Thoracic aorta (tissue), 2 donors: ENCODE data around the gene CDC42BPA. TPM values are rescaled to one million over a fixed set of nuclear protein-coding genes. Genes with fewer than 3 reads are reported as not detected.

Experiments used
- ATAC-seq: fragments of 150-250 bp; one replicate; pipeline ENCODE4 v1.8.0; 2017; ENCODE audit warnings: low read depth; ENCODE audit not compliant: insufficient number of reproducible peaks, low FRiP score
- DNase-seq: peaks from one replicate; pipeline ENCODE4 v3.0.0-alpha.2; 2020; ENCODE audit warnings: low spot score
- H3K27ac ChIP-seq, 2 donors: fragments of 200-600 bp; sonication (generic); 1 replicate in 1 of 2; 2 replicates in 1 of 2; pipeline ENCODE4 v1.5.1; 2016; ENCODE audit warnings: mild to moderate bottlenecking in 2 of 2, moderate library complexity in 2 of 2
- H3K27me3 ChIP-seq: fragments of 200-600 bp; sonication (generic); replicated peaks from 2 replicates; pipeline ENCODE4 v1.6.0; 2016; ENCODE audit warnings: mild to moderate bottlenecking; ENCODE audit not compliant: insufficient read depth
- H3K36me3 ChIP-seq: fragments of 200-600 bp; sonication (generic); one replicate; pipeline ENCODE4 v1.5.1; 2016
- H3K4me1 ChIP-seq, 2 donors: fragments of 200-600 bp; sonication (generic); 1 replicate in 1 of 2; 2 replicates in 1 of 2; pipeline versions ENCODE4 v1.5.1 to v1.6.0; 2016; ENCODE audit warnings: low read depth in 2 of 2, mild to moderate bottlenecking in 1 of 2; ENCODE audit not compliant: control insufficient read depth in 1 of 2
- H3K4me3 ChIP-seq: fragments of 200-600 bp; sonication (generic); 2 replicates; pipeline ENCODE4 v1.5.1; 2016; ENCODE audit warnings: mild to moderate bottlenecking
- H3K9me3 ChIP-seq: fragments of 200-600 bp; sonication (generic); 2 replicates; pipeline ENCODE4 v1.5.1; 2016
- CTCF ChIP-seq: fragments of 200-600 bp; sonication (generic); IDR thresholded peaks from one replicate; pipeline ENCODE4 v1.5.1; 2019; ENCODE audit warnings: antibody characterized with exemption
- total RNA-seq, 2 donors: library from RNA; depleted of rRNA; stranded (reverse); fragments of >200 nt; gene quantifications; one replicate each; pipeline versions ENCODE4 v1.1.0 to v1.2.3, GENCODE V29; 2016

The CDC42BPA gene
- total RNA-seq, 2 donors from 2014 or later: 62.4 to 89.7 TPM

GRCh38 chr1:227042292-227042691 is 276.0 kb downstream of the CDC42BPA start:
- ATAC-seq (no peak), DNase-seq (no peak)
- H3K9me3 ChIP-seq: no peaks in the 10 kb centered on the region
- no peaks in the 10 kb centered on the region for H3K4me1 ChIP-seq
- H3K27ac ChIP-seq: no peak overlapping the region
- no peaks in the 10 kb centered on the region for H3K27me3 ChIP-seq
- no peak for TF ChIP-seq CTCF
- no peak overlapping the region for H3K4me3 ChIP-seq
- H3K36me3 ChIP-seq: no peaks in the 10 kb centered on the region

- TF ChIP-seq CTCF: no peak
- H3K27ac ChIP-seq: no peak overlapping the region
- H3K36me3 ChIP-seq: peaks cover 9% of the 10 kb centered on the region
These were observed 279.9 kb downstream of the CDC42BPA start for GRCh38 chr1:227038401-227038800.

GRCh38 chr1:227037121-227037520 is 281.2 kb downstream of the CDC42BPA start:
- Histone ChIP-seq H3K27ac (no peak overlapping the region), H3K9me3 (no peaks in the 10 kb centered on the region), H3K27me3 (no peaks in the 10 kb centered on the region), H3K4me1 (no peaks in the 10 kb centered on the region), H3K36me3 (peaks cover 15% of the 10 kb centered on the region), H3K4me3 (no peak overlapping the region)
- DNase-seq (no peak), ATAC-seq (no peak)
- no peak for TF ChIP-seq CTCF

More at GRCh38 chr1:227038401-227038800, 279.9 kb downstream of the CDC42BPA start:
- Histone ChIP-seq H3K4me3 (no peak overlapping the region), H3K9me3 (no peaks in the 10 kb centered on the region), H3K4me1 (no peaks in the 10 kb centered on the region), H3K27me3 (no peaks in the 10 kb centered on the region)
- ATAC-seq (no peak), DNase-seq (no peak)

- no peaks in the 10 kb centered on the region for H3K9me3 ChIP-seq
- DNase-seq: no peak
- H3K27ac ChIP-seq: no peak overlapping the region
- no peaks in the 10 kb centered on the region for H3K27me3 ChIP-seq
- H3K4me1 ChIP-seq: no peaks in the 10 kb centered on the region
- no peak overlapping the region for H3K4me3 ChIP-seq
- ATAC-seq: no peak
- peaks cover 19% of the 10 kb centered on the region for H3K36me3 ChIP-seq
- no peak for TF ChIP-seq CTCF
These were observed 283.0 kb downstream of the CDC42BPA start for GRCh38 chr1:227035316-227035715.

- no peak for DNase-seq
- ATAC-seq: no peak
These were observed 284.4 kb downstream of the CDC42BPA start for GRCh38 chr1:227033880-227034279.

More at GRCh38 chr1:227033880-227034279, 284.4 kb downstream of the CDC42BPA start:
- H3K4me1 ChIP-seq: no peaks in the 10 kb centered on the region
- H3K9me3 ChIP-seq: no peaks in the 10 kb centered on the region
- no peaks in the 10 kb centered on the region for H3K27me3 ChIP-seq
- H3K36me3 ChIP-seq: peaks cover 20% of the 10 kb centered on the region
- no peak overlapping the region for H3K27ac ChIP-seq
- TF ChIP-seq CTCF: no peak
- H3K4me3 ChIP-seq: no peak overlapping the region
